NCI-H2227 (cell line): ENCODE data around the gene TMEM117.

ENCODE experiments used
- DNase-seq: peaks from one replicate; lab custom pipeline; 2025; ENCODE audit not compliant: unreplicated experiment; lab: John Stamatoyannopoulos, UW

The TMEM117 gene

DNA sequence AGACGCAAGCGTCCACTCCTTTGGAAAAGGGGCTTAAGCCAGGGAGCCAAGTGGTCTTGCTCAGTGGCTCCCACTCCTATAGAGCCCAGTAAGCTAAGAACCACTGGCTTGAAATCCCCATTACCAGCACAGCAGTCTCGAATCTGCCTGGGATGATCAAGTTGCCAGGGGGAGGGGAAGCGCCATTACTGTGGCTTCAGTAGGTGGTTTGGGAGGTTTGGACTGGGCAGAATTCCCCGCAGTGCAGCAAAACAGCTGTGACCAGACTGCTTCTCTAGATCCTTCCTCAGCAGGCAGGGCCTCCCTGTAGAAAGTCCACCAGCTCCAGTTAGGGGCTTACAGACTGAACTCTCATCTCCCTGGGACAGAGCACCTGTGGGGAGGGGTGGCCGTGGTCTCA lies 115.4 kb downstream of the TMEM117 start:
- no peak for DNase-seq

DNA sequence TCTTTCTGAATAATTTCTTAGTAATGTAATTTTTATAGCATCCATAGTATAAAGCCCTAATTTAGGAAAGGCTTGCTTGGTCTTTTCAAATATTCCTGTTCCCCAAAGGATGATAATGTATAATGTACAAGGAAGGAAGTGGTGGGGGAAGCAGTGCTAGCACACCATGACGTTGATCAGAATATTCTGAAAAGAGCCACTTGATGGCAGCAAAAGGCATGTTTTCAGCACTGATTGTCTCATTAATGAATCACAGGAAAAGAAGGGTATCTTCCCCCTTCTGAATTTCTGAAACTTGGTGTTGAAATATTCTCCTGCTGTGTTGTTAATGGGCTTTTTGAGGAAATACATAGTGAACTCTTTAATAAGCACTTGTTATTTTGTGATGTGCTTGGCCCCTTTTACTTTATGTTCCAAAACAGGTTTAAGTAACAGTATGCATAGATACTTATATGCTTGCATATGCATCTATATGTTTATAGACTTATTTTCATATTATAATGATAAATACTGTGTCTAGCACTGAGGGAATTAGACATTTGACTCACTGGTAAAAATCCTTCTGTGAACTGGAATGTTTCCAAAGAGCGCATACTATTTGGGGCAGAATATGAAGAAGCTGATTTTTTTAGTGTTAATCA lies 122.0 kb downstream of the TMEM117 start:
- DNase-seq, result peak; percentile 32

DNA sequence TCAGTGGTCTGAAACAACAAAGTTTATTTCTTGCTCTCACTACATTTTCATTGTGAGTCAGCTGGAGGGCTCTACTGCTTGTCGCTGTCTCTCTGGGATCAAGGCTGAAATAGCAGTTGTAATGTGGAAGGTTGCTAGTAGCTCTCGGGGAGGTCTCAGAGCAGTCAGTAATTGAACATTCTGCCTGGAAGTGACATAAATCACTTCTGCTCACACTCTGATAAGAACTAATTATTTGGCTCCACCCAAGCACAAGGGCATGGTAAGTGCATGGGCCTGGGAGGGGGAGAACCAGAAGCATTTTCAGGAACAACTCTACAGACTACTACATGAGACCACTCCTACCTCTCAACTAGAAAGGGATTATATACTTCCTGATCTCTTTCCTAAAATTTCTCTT lies 128.2 kb downstream of the TMEM117 start:
- DNase-seq, result peak; percentile 9

DNA sequence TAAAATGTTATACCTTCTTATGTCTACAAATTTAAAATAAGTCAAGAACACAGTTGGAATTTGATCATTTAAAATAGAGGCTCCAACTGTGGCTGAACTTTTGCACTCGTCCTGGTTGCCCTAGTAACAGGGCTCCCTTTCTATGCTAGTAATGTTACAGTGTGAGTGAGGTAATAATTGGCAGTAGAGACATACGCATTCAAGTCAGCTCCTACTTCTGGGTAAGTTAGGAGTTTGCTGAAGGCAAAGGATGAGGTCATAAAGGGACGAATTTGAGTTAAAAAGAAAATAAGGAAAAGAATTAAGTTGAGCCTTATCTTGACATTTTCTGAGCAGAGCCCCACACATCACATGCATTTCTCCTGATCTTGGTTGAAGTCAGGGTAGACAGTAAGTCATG lies 129.1 kb downstream of the TMEM117 start:
- no peak for DNase-seq

DNA sequence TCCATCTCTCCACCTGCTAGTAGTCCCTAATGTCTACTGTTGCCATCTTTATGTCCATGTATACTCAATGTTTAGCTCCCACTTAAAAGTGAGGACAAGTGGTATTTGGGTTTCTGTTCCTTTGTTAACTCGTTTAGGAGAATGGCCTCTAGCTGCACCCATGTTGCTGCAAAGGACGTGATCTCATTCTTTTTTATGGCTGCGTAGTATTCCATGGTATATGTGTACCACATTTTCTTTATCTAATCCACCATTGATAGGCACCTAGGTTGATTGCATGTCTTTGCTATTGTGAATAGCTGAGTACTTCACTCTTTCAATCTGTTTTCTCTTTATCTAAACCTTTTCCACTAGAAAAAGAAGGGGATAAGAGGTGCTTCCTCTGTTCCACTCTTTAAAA lies 130.0 kb downstream of the TMEM117 start:
- DNase-seq, result no peak

DNA sequence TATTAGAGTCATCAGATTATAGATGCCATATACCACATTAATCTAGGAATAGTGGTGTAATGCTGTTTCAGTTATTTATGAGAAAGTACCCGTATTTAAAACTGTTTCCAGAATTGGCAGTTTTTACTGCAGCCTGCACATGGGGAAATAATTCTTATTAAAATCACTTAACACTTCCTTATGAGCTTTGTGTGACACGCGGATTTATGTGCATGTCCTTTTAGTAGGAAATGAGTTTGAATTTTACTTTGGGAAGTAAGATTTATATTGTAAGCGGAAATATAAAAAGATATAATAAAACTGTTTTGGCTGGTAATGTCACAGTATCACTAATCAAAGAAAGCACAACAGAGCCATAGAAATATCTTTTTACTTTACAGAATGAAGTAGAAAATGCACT lies 132.9 kb downstream of the TMEM117 start:
- DNase-seq, result no peak

DNA sequence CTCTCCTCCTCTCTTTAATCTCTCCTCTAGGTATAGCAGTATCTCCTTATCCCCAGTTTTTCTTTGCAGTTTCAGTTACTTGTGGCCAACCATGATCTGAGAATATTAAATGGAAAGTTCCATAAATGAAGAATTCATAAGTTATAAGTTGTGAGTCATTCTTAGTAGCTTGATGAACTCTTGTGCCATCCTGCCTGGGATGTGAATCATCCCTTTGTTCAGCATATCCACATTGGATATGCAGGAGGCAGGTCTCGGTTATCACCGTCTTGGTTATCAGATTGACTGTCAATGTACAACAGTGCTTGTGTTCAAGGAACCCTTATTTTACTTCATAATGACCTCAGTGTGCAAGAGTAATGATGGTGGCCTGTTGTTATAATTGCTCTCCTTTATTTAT lies 134.0 kb downstream of the TMEM117 start:
- DNase-seq, result no peak

DNA sequence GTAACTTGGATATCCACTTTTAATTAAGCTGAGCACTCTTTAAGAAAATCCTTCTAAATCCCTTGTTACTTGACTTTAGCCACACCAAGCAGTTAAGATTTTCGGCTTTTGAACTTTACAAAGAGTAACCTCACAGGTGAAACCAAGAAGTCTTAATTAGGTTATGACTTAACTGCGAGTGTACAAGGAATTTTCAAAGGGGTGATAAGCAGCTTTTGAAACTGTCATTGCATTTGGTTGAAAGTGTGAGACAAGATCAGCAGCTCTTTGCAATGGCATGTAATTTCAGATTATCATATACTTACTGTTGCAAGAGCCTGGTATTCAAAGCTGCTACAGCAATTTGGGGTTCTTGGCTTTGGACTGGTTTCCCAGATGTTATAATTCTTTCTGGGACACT lies 137.5 kb downstream of the TMEM117 start:
- DNase-seq, result no peak

DNA sequence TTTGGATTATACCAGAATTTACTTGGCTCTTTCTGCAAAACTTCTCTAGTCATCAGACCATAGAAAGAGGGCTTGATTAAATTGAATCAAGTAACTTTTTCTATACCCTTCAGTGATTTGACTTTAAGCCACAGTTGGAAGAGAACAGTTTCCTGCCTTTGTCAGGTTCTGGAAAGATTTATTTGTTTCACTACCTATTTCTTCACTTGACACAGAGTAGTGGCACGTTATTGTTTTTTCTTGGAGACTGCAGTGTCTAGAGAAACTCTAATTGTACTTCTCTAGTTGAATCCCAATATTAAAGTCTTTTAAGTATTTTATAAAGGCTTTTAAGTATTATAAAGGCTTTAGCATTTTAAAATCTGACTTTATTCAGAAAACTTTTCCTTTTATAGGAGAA lies 138.1 kb downstream of the TMEM117 start:
- DNase-seq, result no peak

DNA sequence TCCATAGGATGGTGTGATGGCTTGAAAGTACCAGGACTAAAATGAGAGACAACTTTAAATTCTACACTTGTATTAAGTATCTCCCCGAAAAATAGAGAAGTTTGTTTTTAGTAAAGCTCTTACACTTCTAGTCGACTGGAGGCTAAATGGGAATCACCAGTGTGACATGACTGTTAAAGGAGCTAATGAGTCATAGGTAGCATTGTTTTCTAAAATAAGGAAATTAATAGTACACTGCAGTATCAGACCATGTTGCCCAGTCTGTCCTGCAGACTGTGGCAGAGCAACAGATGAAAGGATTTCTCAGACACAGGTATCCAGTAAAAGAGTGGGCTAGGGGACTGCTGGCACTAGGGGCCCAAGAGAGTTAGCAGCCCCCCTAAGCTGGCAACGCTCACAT lies 140.1 kb downstream of the TMEM117 start:
- DNase-seq, result no peak

DNA sequence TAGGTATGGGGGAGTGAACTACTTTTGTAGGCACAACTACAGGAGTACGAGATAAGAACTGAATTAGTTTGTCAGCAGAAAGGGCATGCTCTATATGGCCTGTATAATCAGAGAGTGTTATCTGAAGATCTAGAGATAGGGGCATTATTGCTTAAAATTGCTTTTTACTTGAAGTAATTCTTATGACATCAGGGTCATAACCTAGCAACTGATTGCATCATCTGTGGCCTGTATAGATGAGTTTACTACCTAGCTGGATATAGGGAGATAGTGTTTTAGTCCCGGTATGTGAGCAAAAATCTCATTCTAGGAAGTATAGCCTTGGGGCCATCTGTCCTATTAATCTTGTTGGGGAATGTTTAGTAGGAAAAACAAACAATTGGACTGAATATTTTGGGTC lies 142.7 kb downstream of the TMEM117 start:
- DNase-seq, result no peak

DNA sequence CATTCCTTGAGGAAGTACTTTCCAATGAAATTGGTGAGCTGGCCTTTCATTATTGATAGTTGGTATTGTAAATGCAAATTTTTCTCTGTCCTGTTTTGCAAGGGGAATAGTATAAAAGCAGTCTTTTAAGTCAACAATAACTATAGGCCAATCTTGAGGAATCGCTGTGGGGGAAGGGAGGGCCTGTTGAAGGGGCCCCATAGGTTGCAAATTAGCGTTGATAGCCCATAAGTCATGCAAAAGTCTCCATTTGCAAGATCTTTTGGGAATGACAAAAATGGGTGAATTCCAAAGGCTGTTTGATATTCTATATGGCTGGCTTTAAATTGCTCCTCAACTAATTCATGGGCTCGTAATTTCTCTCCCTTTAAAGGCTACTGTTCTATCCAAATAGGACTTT lies 143.6 kb downstream of the TMEM117 start:
- DNase-seq, result no peak

DNA sequence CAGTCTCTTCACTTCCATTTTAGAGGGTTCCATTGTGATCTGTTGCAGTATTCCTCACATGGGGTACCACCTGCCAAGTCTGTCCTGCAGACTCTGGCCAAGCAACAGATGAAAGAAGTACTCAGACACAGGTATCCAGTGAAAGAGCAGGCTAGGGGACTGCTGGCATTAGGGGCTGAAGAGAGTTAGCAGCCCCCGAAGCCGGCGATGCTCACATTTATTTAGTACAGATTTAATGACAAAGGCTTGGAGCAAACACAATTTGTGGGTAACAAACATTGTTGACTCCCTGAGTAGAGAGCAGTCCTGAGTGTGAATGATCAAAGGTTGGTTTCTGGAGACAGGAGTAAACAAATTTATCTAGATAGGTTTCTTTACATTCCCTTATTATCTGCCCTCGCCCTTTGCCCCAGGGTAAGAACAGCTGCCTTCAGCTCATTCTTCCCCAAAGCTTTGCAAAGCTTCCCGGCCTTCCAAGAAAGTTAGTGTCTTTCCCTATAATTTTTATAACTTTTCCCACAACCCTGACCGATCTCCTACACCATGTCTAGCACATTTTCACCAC lies 144.8 kb downstream of the TMEM117 start:
- DNase-seq, result no peak

DNA sequence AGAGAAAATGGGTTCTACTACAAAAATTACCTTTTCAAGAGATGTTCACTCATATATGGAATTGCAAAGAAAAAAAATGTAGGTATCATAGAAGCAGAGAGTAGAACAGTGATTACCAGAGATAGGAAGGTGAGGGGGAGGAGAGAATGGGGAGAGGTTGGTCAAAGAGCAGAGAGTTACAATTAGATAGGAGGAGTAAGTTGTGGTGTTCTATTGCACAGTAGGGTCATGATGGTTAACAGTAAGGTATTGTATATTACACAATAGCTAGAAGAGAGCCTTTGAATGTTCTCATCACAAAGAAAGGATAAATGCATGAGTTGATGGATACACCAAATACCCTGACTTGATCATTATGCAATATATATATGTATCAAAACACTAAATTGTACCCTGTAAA lies 145.8 kb downstream of the TMEM117 start:
- DNase-seq, result no peak

DNA sequence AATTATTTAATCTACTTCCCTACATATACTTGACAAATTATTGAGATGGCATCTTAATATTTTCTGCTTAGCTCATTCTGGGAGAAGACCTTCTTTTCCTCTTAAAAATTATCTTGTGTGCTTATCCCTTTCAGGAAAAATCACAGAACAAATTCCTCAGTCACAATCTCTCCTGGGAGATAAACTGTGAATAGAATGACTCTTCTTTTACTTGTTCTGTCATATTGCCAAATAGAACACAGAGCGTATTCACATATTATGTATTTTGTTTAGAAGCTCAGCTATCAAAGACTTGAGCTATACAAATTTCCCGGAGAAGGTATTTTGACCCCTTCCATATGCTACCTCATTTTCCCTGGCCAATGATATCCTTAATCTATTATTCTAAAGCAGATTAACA lies 146.7 kb downstream of the TMEM117 start:
- no peak for DNase-seq

DNA sequence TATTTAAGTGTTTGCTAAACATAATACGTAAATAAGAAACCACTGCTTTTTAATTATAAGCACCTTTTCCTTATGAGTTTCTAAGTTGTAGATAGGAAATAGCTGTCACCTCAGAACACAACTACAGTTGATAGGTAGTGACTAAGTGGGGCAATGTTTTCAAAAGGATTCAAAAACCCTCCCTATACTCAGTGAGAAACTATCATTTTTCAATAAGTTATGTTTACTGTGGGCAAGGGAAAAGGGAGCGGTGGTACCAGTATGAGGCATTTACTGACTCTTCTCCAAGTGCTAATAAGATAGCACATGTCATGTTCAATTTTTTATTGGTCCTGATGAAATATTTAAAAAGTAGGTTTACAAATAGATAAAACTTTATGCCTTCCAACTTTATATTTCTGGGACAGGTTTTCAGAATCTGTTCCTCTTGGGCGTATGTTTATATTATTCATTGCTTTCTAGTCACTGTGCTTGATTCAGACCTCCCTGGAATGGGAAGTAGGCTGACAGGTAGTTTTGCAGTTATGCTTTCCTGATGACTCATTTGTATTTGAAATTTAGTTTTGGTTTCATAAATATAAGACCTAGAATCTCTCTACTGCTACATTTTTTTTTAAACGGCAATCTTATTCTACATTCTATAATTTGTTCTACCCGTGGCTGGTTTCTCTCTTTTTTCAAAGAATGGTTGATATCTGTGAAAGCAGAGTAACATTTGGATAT lies 153.1 kb downstream of the TMEM117 start:
- DNase-seq, result no peak

DNA sequence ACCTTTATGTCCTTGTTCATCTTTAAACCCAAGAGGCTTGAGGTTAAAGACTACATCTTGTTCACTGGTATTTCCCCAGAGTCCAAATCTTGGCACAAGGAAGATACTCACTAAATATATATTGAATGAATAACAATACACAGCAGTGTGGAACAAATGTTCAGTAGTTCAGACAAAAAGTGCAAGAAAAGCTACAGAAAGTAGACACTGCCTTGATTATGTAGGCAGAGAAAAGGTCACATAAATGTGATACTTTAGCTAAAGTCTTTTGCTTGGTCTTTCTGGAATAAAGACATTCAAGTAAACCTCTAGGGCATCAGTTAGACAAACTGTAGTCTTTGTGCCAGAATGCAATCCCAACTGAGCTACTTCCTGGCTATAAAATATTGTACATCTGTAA lies 157.0 kb downstream of the TMEM117 start:
- no peak for DNase-seq

DNA sequence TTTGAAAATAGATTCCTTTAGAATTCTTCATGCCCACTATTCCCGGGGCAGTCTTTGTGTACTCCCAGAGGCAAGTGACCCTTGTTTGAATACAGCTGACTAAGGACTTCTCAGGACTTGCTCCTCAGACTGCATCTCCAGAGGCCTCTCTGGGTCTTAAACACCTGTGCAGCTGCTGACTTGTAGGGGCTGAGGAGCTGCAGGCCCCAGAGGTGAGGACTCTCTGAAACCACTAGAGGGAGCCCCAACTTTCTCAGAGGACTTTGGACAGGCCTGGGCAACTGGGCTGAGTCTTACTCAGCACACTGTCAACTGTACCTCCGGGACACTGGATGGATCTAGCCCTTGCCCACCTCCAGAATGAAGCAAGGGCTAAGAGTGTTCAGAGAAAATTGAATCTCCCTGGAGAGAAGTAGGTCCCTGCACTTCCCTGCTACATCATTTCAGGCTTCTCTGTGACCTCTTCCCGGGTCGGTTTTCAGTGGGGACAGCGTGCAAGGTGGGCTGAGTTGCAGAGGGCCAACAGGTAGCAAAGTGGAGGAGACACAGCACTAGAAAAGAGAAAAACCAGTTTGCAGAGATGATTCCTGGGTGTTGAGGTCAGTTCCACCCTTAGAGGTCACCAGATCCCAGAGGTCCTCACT lies 164.6 kb downstream of the TMEM117 start:
- peak; percentile 17 for DNase-seq

DNA sequence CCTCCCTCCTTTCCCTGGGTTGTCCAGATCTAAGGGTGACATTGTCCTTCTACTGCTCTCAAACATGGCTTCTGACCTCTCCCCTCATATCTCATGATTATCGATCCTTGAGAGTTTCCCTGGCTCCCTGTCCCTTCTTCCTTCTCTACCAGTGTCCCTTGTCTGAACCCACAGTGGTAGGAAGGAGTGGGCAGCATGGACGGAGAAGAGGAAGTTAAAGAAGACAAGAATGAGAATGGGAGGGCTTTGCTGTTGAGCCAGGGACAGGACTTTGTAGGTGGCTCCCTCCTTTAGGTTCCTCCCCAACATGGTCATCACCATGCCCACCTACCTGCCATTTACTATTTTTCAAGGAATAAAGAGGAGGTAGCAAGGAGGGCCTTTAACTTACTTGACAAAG lies 166.7 kb downstream of the TMEM117 start:
- no peak for DNase-seq

DNA sequence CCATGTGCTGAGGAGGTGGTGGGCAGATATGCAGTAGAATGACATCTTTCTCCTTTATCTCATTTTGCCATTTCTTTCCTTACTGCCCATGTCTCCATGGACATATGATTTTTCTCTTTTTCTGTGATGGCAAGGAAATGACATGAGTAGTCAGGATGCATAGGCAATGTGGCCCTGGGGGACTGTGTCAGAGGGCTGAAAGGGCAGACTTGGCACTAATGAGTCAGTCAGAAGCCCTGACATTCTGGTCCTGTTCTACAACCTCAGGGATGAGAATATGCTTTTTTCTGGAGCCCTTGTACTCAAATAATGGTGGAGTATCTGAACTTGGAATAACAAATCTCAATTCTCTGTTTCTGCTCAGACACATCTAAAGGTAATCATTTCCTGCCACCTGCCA lies 167.8 kb downstream of the TMEM117 start:
- no peak for DNase-seq

DNA sequence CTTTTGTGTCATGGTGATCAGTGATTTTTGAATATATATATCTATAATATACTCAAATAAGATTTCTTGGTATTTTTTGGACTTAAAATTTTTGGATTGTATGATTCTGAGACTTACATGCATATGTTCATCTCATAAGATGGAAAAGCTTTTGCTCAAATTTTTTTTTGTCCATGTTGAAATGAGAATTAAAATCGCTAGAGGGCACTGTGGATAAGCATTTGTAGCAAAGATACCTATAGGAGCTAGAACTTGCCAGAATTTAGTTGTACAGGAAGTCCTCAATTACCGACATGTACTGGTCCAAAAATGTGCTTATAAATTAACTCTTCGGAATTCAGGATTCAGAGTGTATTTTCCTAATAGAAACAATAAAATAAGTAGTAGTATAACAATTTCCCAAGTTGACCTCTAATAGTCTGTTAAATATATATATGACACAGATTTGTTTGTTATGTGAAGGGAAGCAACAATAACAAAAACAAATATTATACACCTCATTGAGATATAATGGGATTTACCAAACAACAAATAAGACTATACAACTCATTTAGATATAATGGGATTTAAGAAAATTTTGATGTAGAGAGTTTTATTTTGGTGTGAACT lies 179.6 kb downstream of the TMEM117 start:
- peak; percentile 42 for DNase-seq

DNA sequence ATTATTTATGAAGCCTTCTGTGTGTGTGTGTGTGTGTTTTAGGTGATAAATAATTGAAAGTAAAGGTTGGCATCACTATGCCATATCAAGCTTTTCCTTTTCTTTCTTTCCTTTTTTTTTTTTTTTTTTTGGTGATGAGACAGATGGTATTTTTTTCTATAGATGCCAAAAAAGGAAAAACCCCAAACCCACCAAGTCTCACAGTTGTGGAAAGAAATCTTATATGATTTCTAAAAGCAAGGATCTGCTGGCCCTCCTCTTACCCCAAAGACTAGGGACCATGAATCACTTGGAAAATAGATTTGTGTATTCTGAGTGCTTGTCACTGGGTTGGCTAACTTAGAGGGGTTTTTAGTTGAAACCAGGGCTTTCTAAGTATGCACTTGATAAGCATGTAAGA lies 181.3 kb downstream of the TMEM117 start:
- DNase-seq, result no peak
